Muscle layer of colon (tissue), 2 donors: ENCODE results near the gene CD82.

ENCODE experiments used
- H3K27ac ChIP-seq: one replicate; pipeline ENCODE4 v1.7.0; 2013; ENCODE audit warnings: low read depth, mild to moderate bottlenecking, low read length, moderate library complexity
- H3K27me3 ChIP-seq, 2 donors: one replicate each; pipeline ENCODE4 v1.7.0; 2013; ENCODE audit warnings: low read length in 2 of 2, mild to moderate bottlenecking in 2 of 2; ENCODE audit not compliant: insufficient read depth in 2 of 2, control insufficient read depth in 1 of 2
- H3K36me3 ChIP-seq: one replicate; pipeline ENCODE4 v1.7.0; 2013; ENCODE audit warnings: mild to moderate bottlenecking, low read length; ENCODE audit not compliant: insufficient read depth
- H3K4me1 ChIP-seq: one replicate; pipeline ENCODE4 v1.7.0; 2013; ENCODE audit warnings: mild to moderate bottlenecking, low read length; ENCODE audit not compliant: insufficient read depth
- H3K4me3 ChIP-seq, 2 donors: one replicate each; pipeline ENCODE4 v1.7.0; 2013; ENCODE audit warnings: low read length in 2 of 2, low read depth in 1 of 2, mild to moderate bottlenecking in 1 of 2, moderate library complexity in 1 of 2
- H3K9ac ChIP-seq: one replicate; pipeline ENCODE4 v1.7.0; 2013; ENCODE audit warnings: low read length
- H3K9me3 ChIP-seq: one replicate; pipeline ENCODE4 v1.7.0; 2013; ENCODE audit warnings: mild to moderate bottlenecking, low read length
- donor health status: abdominal sarcoma.
- donor health status: Adenocarcinoma of cecum.

The CD82 gene

GRCh38 chr11:44607987-44608386, 42.5 kb downstream of the CD82 start:
- H3K27ac ChIP-seq = no peak overlapping the region
- peaks cover 15% of the 10 kb centered on the region for H3K4me1 ChIP-seq
- no peaks in the 10 kb centered on the region for H3K9me3 ChIP-seq
- no peak overlapping the region for H3K4me3 ChIP-seq
- peaks cover 7% of the 10 kb centered on the region for H3K36me3 ChIP-seq
- no peak overlapping the region for H3K9ac ChIP-seq
- no peaks in the 10 kb centered on the region for H3K27me3 ChIP-seq

GRCh38 chr11:44608651-44608990, 43.2 kb downstream of the CD82 start:
- Histone ChIP-seq H3K9me3 (no peaks in the 10 kb centered on the region), H3K4me3 (no peak overlapping the region), H3K27me3 (no peaks in the 10 kb centered on the region), H3K36me3 (peaks cover 7% of the 10 kb centered on the region), H3K4me1 (peaks cover 12% of the 10 kb centered on the region), H3K9ac (no peak overlapping the region), H3K27ac (no peak overlapping the region)

GRCh38 chr11:44608991-44609782, 43.7 kb downstream of the CD82 start:
- Histone ChIP-seq H3K9me3 (no peaks in the 10 kb centered on the region), H3K4me1 (peaks cover 12% of the 10 kb centered on the region), H3K36me3 (peaks cover 7% of the 10 kb centered on the region), H3K9ac (no peak overlapping the region), H3K27ac (no peak overlapping the region), H3K4me3 (no peak overlapping the region), H3K27me3 (no peaks in the 10 kb centered on the region)

- Histone ChIP-seq H3K27ac (no peak overlapping the region), H3K27me3 (no peaks in the 10 kb centered on the region), H3K9ac (no peak overlapping the region), H3K36me3 (peaks cover 7% of the 10 kb centered on the region), H3K9me3 (no peaks in the 10 kb centered on the region), H3K4me3 (no peak overlapping the region), H3K4me1 (peaks cover 12% of the 10 kb centered on the region)
Measured at GRCh38 chr11:44609783-44610155, 44.3 kb downstream of the CD82 start.

- Histone ChIP-seq H3K9me3 (no peaks in the 10 kb centered on the region), H3K9ac (no peak overlapping the region), H3K4me3 (no peak overlapping the region), H3K27ac (no peak overlapping the region), H3K27me3 (no peaks in the 10 kb centered on the region), H3K4me1 (peaks cover 12% of the 10 kb centered on the region), H3K36me3 (peaks cover under 1% of the 10 kb centered on the region)
Measured at GRCh38 chr11:44610186-44610955, 44.9 kb downstream of the CD82 start.

GRCh38 chr11:44611088-44611487, 45.6 kb downstream of the CD82 start:
- Histone ChIP-seq H3K4me3 (no peak overlapping the region), H3K27me3 (no peaks in the 10 kb centered on the region), H3K9me3 (no peaks in the 10 kb centered on the region), H3K36me3 (no peaks in the 10 kb centered on the region), H3K9ac (no peak overlapping the region), H3K4me1 (peaks cover 12% of the 10 kb centered on the region), H3K27ac (no peak overlapping the region)

GRCh38 chr11:44611687-44612434, 46.4 kb downstream of the CD82 start:
- Histone ChIP-seq H3K4me3 (no peak overlapping the region), H3K36me3 (no peaks in the 10 kb centered on the region), H3K9me3 (no peaks in the 10 kb centered on the region), H3K9ac (no peak overlapping the region), H3K27ac (no peak overlapping the region), H3K4me1 (peaks cover 12% of the 10 kb centered on the region), H3K27me3 (no peaks in the 10 kb centered on the region)

- no peaks in the 10 kb centered on the region for H3K36me3 ChIP-seq
- no peak overlapping the region for H3K9ac ChIP-seq
- peaks cover 6% of the 10 kb centered on the region for H3K4me1 ChIP-seq
- H3K27me3 ChIP-seq = no peaks in the 10 kb centered on the region
- no peak overlapping the region for H3K4me3 ChIP-seq
- no peak overlapping the region for H3K27ac ChIP-seq
- no peaks in the 10 kb centered on the region for H3K9me3 ChIP-seq
Measured at GRCh38 chr11:44613153-44613552, 47.7 kb downstream of the CD82 start.

GRCh38 chr11:44614281-44614775, 48.9 kb downstream of the CD82 start:
- Histone ChIP-seq H3K9ac (no peak overlapping the region), H3K4me3 (no peak overlapping the region), H3K27me3 (no peaks in the 10 kb centered on the region), H3K4me1 (no peaks in the 10 kb centered on the region), H3K36me3 (no peaks in the 10 kb centered on the region), H3K9me3 (no peaks in the 10 kb centered on the region), H3K27ac (no peak overlapping the region)

- Histone ChIP-seq H3K27ac (no peak overlapping the region), H3K9ac (no peak overlapping the region)
Measured at GRCh38 chr11:44615041-44615755, 49.7 kb downstream of the CD82 start.

More at GRCh38 chr11:44615041-44615755, 49.7 kb downstream of the CD82 start:
- H3K36me3 ChIP-seq = no peaks in the 10 kb centered on the region
- no peaks in the 10 kb centered on the region for H3K4me1 ChIP-seq
- H3K27me3 ChIP-seq = no peaks in the 10 kb centered on the region
- H3K4me3 ChIP-seq = no peak overlapping the region
- no peaks in the 10 kb centered on the region for H3K9me3 ChIP-seq
